HG02938 (cell line): ENCODE results near the gene ITPR1.
A peak's percentile ranks its signal among the peaks of the same experiment; 100 is the strongest.

Experiments used
- ATAC-seq: cut with Tn5 transposase; IDR thresholded peaks from one replicate; pipeline ENCODE4 v1.9.1; 2021; ENCODE audit warnings: mild to moderate bottlenecking, moderate library complexity; ENCODE audit not compliant: unreplicated experiment

Gene ITPR1

GRCh38 chr3:4768021-4768420 lies 274.9 kb downstream of the ITPR1 start:
- ATAC-seq, result no peak

- ATAC-seq, result no peak
Observed at GRCh38 chr3:4768521-4768920, 275.4 kb downstream of the ITPR1 start.

GRCh38 chr3:4770561-4770960 lies 277.4 kb downstream of the ITPR1 start:
- ATAC-seq, result no peak

- no peak for ATAC-seq
Observed at GRCh38 chr3:4771243-4771642, 278.1 kb downstream of the ITPR1 start.

GRCh38 chr3:4772171-4772804 lies 279.1 kb downstream of the ITPR1 start:
- no peak for ATAC-seq

GRCh38 chr3:4772858-4773257 lies 279.7 kb downstream of the ITPR1 start:
- ATAC-seq, result no peak

GRCh38 chr3:4773583-4773982 lies 280.4 kb downstream of the ITPR1 start:
- no peak for ATAC-seq

- no peak for ATAC-seq
Observed at GRCh38 chr3:4774531-4774930, 281.4 kb downstream of the ITPR1 start.

GRCh38 chr3:4776399-4776979 lies 283.3 kb downstream of the ITPR1 start:
- peak; percentile 27 for ATAC-seq

GRCh38 chr3:4776980-4777581 lies 283.9 kb downstream of the ITPR1 start:
- peak; percentile 91 for ATAC-seq

- ATAC-seq, result no peak
Observed at GRCh38 chr3:4778119-4778518, 285.0 kb downstream of the ITPR1 start.

- no peak for ATAC-seq
Observed at GRCh38 chr3:4778740-4779139, 285.6 kb downstream of the ITPR1 start.

GRCh38 chr3:4780545-4780957 lies 287.4 kb downstream of the ITPR1 start:
- no peak for ATAC-seq

- ATAC-seq, result no peak
Observed at GRCh38 chr3:4782095-4782494, 288.9 kb downstream of the ITPR1 start.

- no peak for ATAC-seq
Observed at GRCh38 chr3:4785551-4785950, 292.4 kb downstream of the ITPR1 start.

GRCh38 chr3:4786431-4786830 lies 293.3 kb downstream of the ITPR1 start:
- ATAC-seq, result no peak

GRCh38 chr3:4791358-4791757 lies 298.2 kb downstream of the ITPR1 start:
- no peak for ATAC-seq

- no peak for ATAC-seq
Observed at GRCh38 chr3:4793311-4793710, 300.2 kb downstream of the ITPR1 start.

GRCh38 chr3:4794331-4794730 lies 301.2 kb downstream of the ITPR1 start:
- ATAC-seq, result no peak

- no peak for ATAC-seq
Observed at GRCh38 chr3:4794798-4795197, 301.6 kb downstream of the ITPR1 start.

GRCh38 chr3:4795905-4796304 lies 302.8 kb downstream of the ITPR1 start:
- ATAC-seq, result no peak

GRCh38 chr3:4797201-4797705 lies 304.1 kb downstream of the ITPR1 start:
- no peak for ATAC-seq
